Omental fat pad (tissue), 4 donors: ENCODE results near the gene TRAP1. TPM values are rescaled to one million over a fixed set of nuclear protein-coding genes. Genes with fewer than 3 reads are reported as not detected.

ENCODE experiments used
- ATAC-seq: fragments of 150-250 bp; one replicate; pipeline ENCODE4 v1.9.1; 2016; ENCODE audit warnings: mild to moderate bottlenecking, moderate library complexity; ENCODE audit not compliant: low FRiP score
- DNase-seq: peaks from one replicate; pipeline ENCODE4 v3.0.0-alpha.2; 2019; ENCODE audit warnings: low spot score
- CTCF ChIP-seq, 3 donors: fragments of 450-650 bp; IDR thresholded peaks; one replicate each; pipeline ENCODE4 v1.5.1; 2016 to 2017; ENCODE audit warnings: antibody characterized with exemption in 3 of 3, mild to moderate bottlenecking in 3 of 3, moderate library complexity in 2 of 3
- total RNA-seq, 4 donors: library from RNA; depleted of rRNA; stranded (reverse); fragments of >200 nt; gene quantifications; one replicate each; pipeline ENCODE4 v1.1.0, GENCODE V29; 2016

TRAP1 gene
- total RNA-seq, 4 donors from 2014 or later = 53.4 to 79.9 (median 70.5) TPM

DNA sequence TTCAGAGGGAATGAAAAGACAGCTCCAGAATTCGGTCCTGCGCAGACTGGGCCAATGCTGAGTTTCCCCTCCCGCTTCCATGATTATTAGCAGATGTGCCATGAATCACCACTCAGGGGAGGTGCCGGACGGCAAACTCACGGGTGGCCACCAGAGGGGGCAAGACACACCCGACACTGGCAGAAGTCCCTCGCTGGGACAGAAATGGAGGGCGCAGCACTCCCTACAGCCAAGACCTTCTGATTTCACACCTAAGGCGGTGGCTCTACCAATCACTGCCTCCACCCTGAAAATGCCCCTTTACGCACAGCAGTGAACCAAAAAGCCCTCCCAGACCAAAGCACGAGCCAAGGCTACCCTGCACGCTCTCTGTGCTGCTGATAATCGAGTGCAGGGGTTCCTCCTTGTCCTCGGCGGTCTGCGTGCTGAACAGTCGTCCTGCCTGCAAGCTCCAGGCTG lies 26.8 kb downstream of the TRAP1 start:
- peak in 2 of 3 donors; percentile 70 to 83 for TF ChIP-seq CTCF (IDR thresholded peaks at IDR 0.05)
- peak; percentile 96 for ATAC-seq

GRCh38 chr16:3689731-3690130 lies 27.6 kb downstream of the TRAP1 start:
- DNase-seq = no peak
- TF ChIP-seq CTCF (IDR thresholded peaks at IDR 0.05) = no peak
- no peak for ATAC-seq

More for the DNA sequence above, 26.8 kb downstream of the TRAP1 start:
- peak; percentile 81 for DNase-seq

GRCh38 chr16:3687792-3688191 lies 29.5 kb downstream of the TRAP1 start:
- ATAC-seq = no peak
- no peak for DNase-seq
- TF ChIP-seq CTCF (IDR thresholded peaks at IDR 0.05) = no peak

DNA sequence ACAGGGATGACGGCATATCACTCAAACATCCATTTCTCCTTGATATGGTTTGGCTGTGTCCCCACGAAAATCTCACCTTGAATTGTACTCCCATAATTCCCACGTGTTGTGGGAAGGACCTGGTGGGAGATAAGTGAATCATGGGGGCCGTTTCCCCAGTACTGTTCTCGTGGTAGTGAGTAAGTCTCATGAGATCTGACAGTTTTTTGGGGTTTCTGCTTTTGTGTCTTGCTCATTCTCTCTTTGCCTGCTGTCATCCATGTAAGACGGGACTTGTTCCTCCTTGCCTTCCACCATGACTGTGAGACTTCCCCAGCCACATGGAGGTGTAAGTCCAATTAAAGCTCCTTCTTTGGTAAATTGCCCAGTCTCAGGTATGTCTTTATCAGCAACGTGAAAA lies 30.3 kb downstream of the TRAP1 start:
- no peak for DNase-seq
- ATAC-seq = no peak
- no peak for TF ChIP-seq CTCF (IDR thresholded peaks at IDR 0.05)

DNA sequence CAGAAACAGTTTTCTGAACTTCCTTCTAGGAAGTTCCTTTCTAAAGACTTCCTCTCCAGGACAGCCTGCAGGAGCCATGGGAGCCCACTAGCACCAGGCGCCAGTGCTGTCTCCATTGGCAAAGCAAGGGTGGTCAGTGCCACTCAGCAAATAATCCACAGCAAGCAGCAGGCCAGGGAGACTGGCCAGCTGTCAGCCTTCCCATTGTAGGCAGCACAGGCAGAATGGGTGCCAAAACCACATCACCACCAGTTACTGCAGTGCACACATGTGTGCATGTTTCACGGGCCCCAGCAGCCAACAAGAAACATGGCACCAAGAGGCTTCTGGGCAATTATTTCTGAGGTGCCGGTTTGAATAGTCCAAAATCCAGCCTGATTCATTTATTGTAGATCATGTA lies 36.1 kb downstream of the TRAP1 start:
- TF ChIP-seq CTCF (IDR thresholded peaks at IDR 0.05) = no peak
- no peak for ATAC-seq
- DNase-seq = no peak

DNA sequence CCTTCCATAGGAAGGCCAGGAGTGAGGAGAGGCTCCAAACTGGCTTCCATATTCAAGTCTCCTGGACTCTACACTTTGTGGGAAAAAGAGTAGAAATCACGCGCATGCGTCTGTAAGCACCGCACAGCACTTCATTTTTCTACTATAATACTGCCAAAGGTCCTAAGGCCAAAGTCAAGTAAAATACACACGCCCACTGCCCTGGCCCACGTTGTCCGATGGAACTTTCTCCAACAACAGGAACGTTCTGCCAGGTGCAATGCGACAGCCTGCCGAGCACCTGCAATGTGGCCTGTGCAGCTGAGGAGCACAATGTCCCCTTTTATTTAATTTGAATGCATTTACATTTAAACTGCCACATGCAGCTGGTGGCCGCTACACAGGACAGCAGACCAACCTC lies 39.3 kb downstream of the TRAP1 start:
- DNase-seq = no peak
- TF ChIP-seq CTCF (IDR thresholded peaks at IDR 0.05) = no peak

DNA sequence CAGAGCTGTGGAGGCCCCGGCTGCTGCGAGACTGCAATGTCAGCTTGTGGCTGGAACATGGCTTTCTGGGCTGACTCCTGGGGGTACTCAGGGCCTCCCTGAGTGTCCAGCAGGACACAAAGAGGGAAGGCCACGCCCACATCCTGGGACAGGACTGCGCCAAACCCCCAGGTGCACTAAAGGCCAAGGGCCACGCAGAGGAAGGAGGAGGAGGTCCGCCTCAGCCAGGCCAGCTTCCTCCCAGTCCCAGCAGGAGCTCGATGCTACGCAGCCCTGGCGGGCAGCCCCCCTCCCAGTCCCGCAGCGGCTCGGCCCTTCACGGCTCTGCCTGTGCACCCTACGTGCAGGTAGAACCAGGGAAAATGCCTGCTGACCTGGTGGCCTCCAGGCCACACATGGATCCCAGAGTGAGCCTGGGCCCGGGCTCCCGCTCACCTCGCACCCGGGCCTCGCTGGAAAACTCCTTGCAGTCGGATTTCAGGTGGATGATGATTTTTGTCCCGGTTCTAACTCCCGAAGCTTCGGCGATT lies 41.7 kb downstream of the TRAP1 start:
- DNase-seq = no peak
- no peak for TF ChIP-seq CTCF (IDR thresholded peaks at IDR 0.05)
- no peak for ATAC-seq

More for the DNA sequence above, 39.3 kb downstream of the TRAP1 start:
- no peak for ATAC-seq
